Liver (tissue), 9 donors: ENCODE measurements around the gene IQSEC1. TPM values are rescaled to one million over a fixed set of nuclear protein-coding genes. Genes with fewer than 3 reads are reported as not detected.

Experiments
- DNase-seq: peaks from one replicate; pipeline ENCODE4 v3.0.0-alpha.2; 2017; ENCODE audit warnings: low spot score
- H3K27ac ChIP-seq, 2 donors: one replicate each; pipeline ENCODE4 v1.7.0; 2013; ENCODE audit warnings: inconsistent platforms in 2 of 2, low read length in 2 of 2, control low read depth in 1 of 2, low read depth in 1 of 2, mild to moderate bottlenecking in 1 of 2
- H3K27me3 ChIP-seq, 4 donors: one replicate each; pipeline versions ENCODE4 v1.6.1 to v1.7.0; 2013; ENCODE audit warnings: low read length in 3 of 4, inconsistent platforms in 1 of 4, mild to moderate bottlenecking in 1 of 4, moderate library complexity in 1 of 4; ENCODE audit not compliant: control insufficient read depth in 4 of 4, insufficient read depth in 4 of 4
- H3K36me3 ChIP-seq, 4 donors: one replicate each; pipeline versions ENCODE4 v1.6.1 to v1.7.0; 2013; ENCODE audit warnings: low read length in 3 of 4, mild to moderate bottlenecking in 3 of 4, low read depth in 1 of 4, moderate library complexity in 1 of 4; ENCODE audit not compliant: control insufficient read depth in 4 of 4, insufficient read depth in 3 of 4
- H3K4me1 ChIP-seq, 4 donors: one replicate each; pipeline versions ENCODE4 v1.6.1 to v1.7.0; 2013; ENCODE audit warnings: low read length in 3 of 4, mild to moderate bottlenecking in 3 of 4, moderate library complexity in 1 of 4; ENCODE audit not compliant: control insufficient read depth in 4 of 4, insufficient read depth in 4 of 4
- H3K4me3 ChIP-seq, 3 donors: one replicate each; pipeline versions ENCODE4 v1.6.1 to v1.7.0; 2013; ENCODE audit warnings: low read length in 3 of 3, control low read depth in 1 of 3, low read depth in 1 of 3, mild to moderate bottlenecking in 1 of 3
- H3K9ac ChIP-seq, 2 donors: one replicate each; pipeline ENCODE4 v1.7.0; 2013; ENCODE audit warnings: low read length in 2 of 2, mild to moderate bottlenecking in 2 of 2, moderate library complexity in 2 of 2, control low read depth in 1 of 2, low read depth in 1 of 2
- H3K9me3 ChIP-seq, 4 donors: one replicate each; pipeline versions ENCODE4 v1.6.1 to v1.7.0; 2013; ENCODE audit warnings: low read length in 3 of 4; ENCODE audit not compliant: control insufficient read depth in 4 of 4
- ATF3 ChIP-seq: IDR thresholded peaks from 2 replicates; pipeline ENCODE4 v1.6.1; 2016; ENCODE audit warnings: antibody characterized with exemption
- CTCF ChIP-seq: fragments of 150-350 bp; IDR thresholded peaks from 2 replicates; pipeline ENCODE4 v1.5.1; 2017; ENCODE audit warnings: improper control_type of control experiment, low read depth, low read length; ENCODE audit not compliant: missing input control
- EGR1 ChIP-seq, 2 donors: IDR thresholded peaks; 2 replicates each; pipeline ENCODE4 v1.6.1; 2016 to 2018; ENCODE audit warnings: antibody characterized with exemption in 2 of 2, low read depth in 2 of 2
- FOXA1 ChIP-seq: IDR thresholded peaks from 2 replicates; pipeline ENCODE4 v1.6.1; 2016; ENCODE audit warnings: antibody characterized with exemption
- FOXA2 ChIP-seq: IDR thresholded peaks from 2 replicates; pipeline ENCODE4 v1.6.1; 2016; ENCODE audit warnings: antibody characterized with exemption
- GABPA ChIP-seq, 2 donors: IDR thresholded peaks in 1 of 2; conservative IDR thresholded peaks in 1 of 2; 2 replicates each; pipeline ENCODE4 v1.6.1; 2016; ENCODE audit warnings: antibody characterized with exemption in 2 of 2, mild to moderate bottlenecking in 1 of 2, moderate library complexity in 1 of 2
- HNF4G ChIP-seq: IDR thresholded peaks from 2 replicates; pipeline ENCODE4 v1.6.1; 2016; ENCODE audit warnings: antibody characterized with exemption
- JUND ChIP-seq, 2 donors: IDR thresholded peaks; 2 replicates each; pipeline ENCODE4 v1.6.1; 2016; ENCODE audit warnings: antibody characterized with exemption in 2 of 2
- MAX ChIP-seq: IDR thresholded peaks from 2 replicates; pipeline ENCODE4 v1.6.1; 2016; ENCODE audit warnings: antibody characterized with exemption
- NR2F2 ChIP-seq: IDR thresholded peaks from 2 replicates; pipeline ENCODE4 v1.6.1; 2016; ENCODE audit warnings: antibody characterized with exemption
- RAD21 ChIP-seq, 2 donors: IDR thresholded peaks; 2 replicates each; pipeline ENCODE4 v1.6.1; 2016; ENCODE audit warnings: antibody characterized with exemption in 2 of 2, mild to moderate bottlenecking in 2 of 2
- REST ChIP-seq: IDR thresholded peaks from 2 replicates; pipeline ENCODE4 v1.6.1; 2016; ENCODE audit warnings: antibody characterized with exemption, mild to moderate bottlenecking
- RXRA ChIP-seq, 2 donors: IDR thresholded peaks; 2 replicates each; pipeline ENCODE4 v1.6.1; 2017 to 2018; ENCODE audit warnings: antibody characterized with exemption in 2 of 2, mild to moderate bottlenecking in 1 of 2
- ZBTB33 ChIP-seq: IDR thresholded peaks from 2 replicates; pipeline ENCODE4 v1.6.1; 2016; ENCODE audit warnings: antibody characterized with exemption
- WGBS: extraction: QIAGEN DNeasy Blood & Tissue Kit; methylation state at CpG from one replicate; pipeline ENCODE4 v1.1.7; 2013; 5-methylcytosine and 5-hydroxymethylcytosine counted together
- polyA plus RNA-seq, 2 donors: library from polyadenylated mRNA; stranded (reverse) in 1 of 2; unstranded in 1 of 2; fragments of 200-250 nt in 1 of 2; fragments of >200 nt in 1 of 2; fragmentation: Nextera tagmentation in 1 of 2; extraction: Ambion mirVana in 1 of 2; gene quantifications; one replicate each; pipeline versions ENCODE4 v1.2.1 to v1.2.3, GENCODE V29; 2013 to 2015
- total RNA-seq, 2 donors: library from RNA; depleted of rRNA; stranded (reverse); fragments of >200 nt; gene quantifications; one replicate each; pipeline ENCODE4 v1.2.3, GENCODE V29; 2014
- donor health status: healthy.
- donor health status: healthy.
- donor health status: healthy.
- donor health status: healthy.
- donor health status: healthy.

IQSEC1 gene
- total and polyA plus RNA-seq, 4 donors, result 12.7 to 56.0 (median 36.2) TPM

GRCh38 chr3:13105181-13105895 is 32.1 kb upstream of the IQSEC1 start:
- TF ChIP-seq CTCF, result no peak
- TF ChIP-seq NR2F2, result no peak
- no peak for TF ChIP-seq RXRA (IDR thresholded peaks at IDR 0.05)
- no peak for TF ChIP-seq GABPA (IDR thresholded peaks at IDR 0.05 in 1 of 2, conservative IDR thresholded peaks at IDR 0.05 in 1 of 2)
- no peak for TF ChIP-seq MAX
- no peak for TF ChIP-seq FOXA2
- TF ChIP-seq JUND (IDR thresholded peaks at IDR 0.05), result no peak
- no peak for TF ChIP-seq RAD21 (IDR thresholded peaks at IDR 0.05)
- TF ChIP-seq ZBTB33, result no peak
- no peak for TF ChIP-seq REST
- TF ChIP-seq FOXA1, result no peak
- TF ChIP-seq EGR1 (IDR thresholded peaks at IDR 0.05; ENCODE audit: low read depth in 2 of 2), result no peak
- Histone ChIP-seq H3K27me3 (no peaks in the 10 kb centered on the region), H3K9me3 (no peaks in the 10 kb centered on the region), H3K4me1 (no peaks in the 10 kb centered on the region), H3K36me3 (no peaks in the 10 kb centered on the region), H3K27ac (no peak overlapping the region), H3K9ac (no peak overlapping the region), H3K4me3 (no peak overlapping the region)
- whole genome bisulfite sequencing, result 95% methylated on average over 8 of the region's 8 CpGs
- DNase-seq, result no peak

- no peak for DNase-seq
Observed at GRCh38 chr3:13104511-13104910, 31.3 kb upstream of the IQSEC1 start.

More at GRCh38 chr3:13104511-13104910, 31.3 kb upstream of the IQSEC1 start:
- Histone ChIP-seq H3K9me3 (no peaks in the 10 kb centered on the region), H3K27ac (no peak overlapping the region), H3K36me3 (no peaks in the 10 kb centered on the region), H3K4me1 (no peaks in the 10 kb centered on the region), H3K4me3 (no peak overlapping the region), H3K27me3 (no peaks in the 10 kb centered on the region), H3K9ac (no peak overlapping the region)
- WGBS, result 95% methylated on average over 12 of the region's 12 CpGs
- no peak for TF ChIP-seq EGR1 (IDR thresholded peaks at IDR 0.05; ENCODE audit: low read depth in 2 of 2)
- TF ChIP-seq FOXA1, result no peak
- no peak for TF ChIP-seq HNF4G
- no peak for TF ChIP-seq REST
- TF ChIP-seq ATF3, result no peak
- TF ChIP-seq RAD21 (IDR thresholded peaks at IDR 0.05), result no peak
